Testis (tissue), 2 donors: ENCODE results near the gene CXCR5.

Experiments
- POLR2A ChIP-seq: fragments of 450-650 bp; IDR thresholded peaks from one replicate; pipeline ENCODE4 v1.6.1; 2017; ENCODE audit warnings: antibody characterized with exemption, mild to moderate bottlenecking, moderate library complexity
- TF ChIP-seq, protein P1 (sequence below), 3 experiments: fragments of 450-650 bp in 2 of 3; fragments of 200-600 bp in 1 of 3; sonication (generic) in 1 of 3; IDR thresholded peaks; one replicate each; pipeline ENCODE4 v1.5.1; 2016 to 2019; ENCODE audit warnings: antibody characterized with exemption in 3 of 3, mild to moderate bottlenecking in 2 of 3, moderate library complexity in 1 of 3

DNA sequence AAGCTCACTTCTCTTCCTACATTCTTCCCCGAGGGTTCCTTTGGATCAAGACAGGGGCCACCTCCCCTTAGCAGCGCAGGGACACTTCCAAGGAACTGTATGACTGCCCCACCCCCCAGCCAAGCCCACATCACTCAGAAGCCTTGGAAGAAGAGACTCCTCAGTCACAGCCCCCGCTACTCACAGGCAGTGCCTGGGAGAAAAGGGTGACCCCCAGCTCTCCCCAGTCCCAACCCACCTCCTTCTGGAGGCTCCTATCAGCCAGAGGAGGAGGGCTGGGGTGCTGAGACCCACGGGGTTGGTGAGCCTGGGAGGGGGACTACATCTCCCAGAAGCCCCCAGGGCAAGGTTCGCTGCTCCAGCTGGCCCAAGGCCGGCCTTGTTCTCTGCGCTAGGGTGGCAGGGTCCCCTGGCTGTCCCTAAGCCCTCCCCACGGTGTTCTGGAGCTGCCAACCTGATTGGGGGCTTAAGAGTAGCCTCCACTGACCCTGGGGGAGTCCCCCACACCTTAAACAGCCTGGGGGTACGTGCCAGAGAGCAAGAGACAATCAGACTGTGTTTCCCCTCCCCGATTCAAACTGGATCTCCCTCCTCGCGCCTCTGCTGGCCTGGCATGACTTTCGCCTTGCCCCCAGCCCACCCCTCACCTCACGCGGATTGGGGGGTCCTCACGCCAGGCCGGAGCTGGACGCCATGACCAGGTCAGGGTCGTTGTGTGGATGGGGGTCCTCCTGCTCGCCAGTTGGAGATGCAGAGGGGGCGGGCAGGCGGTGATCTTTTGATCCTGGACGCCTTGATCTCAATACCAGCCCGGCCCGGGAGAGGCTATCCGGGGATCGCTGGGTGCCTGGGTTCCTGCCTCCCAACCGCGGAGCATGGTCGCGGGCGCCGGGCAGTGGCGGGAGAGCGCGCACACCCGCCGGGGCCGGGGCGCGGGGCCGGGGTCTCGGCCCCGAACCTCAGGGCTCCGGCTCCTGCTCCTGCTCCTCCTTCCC lies 41.2 kb downstream of the CXCR5 start:
- TF ChIP-seq, protein P1, sequence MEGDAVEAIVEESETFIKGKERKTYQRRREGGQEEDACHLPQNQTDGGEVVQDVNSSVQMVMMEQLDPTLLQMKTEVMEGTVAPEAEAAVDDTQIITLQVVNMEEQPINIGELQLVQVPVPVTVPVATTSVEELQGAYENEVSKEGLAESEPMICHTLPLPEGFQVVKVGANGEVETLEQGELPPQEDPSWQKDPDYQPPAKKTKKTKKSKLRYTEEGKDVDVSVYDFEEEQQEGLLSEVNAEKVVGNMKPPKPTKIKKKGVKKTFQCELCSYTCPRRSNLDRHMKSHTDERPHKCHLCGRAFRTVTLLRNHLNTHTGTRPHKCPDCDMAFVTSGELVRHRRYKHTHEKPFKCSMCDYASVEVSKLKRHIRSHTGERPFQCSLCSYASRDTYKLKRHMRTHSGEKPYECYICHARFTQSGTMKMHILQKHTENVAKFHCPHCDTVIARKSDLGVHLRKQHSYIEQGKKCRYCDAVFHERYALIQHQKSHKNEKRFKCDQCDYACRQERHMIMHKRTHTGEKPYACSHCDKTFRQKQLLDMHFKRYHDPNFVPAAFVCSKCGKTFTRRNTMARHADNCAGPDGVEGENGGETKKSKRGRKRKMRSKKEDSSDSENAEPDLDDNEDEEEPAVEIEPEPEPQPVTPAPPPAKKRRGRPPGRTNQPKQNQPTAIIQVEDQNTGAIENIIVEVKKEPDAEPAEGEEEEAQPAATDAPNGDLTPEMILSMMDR (IDR thresholded peaks at IDR 0.05), result no peak
- no peak for TF ChIP-seq POLR2A
